ENCODE data around the gene SH3RF3. TPM values are rescaled to one million over a fixed set of nuclear protein-coding genes. Genes with fewer than 3 reads are reported as not detected.
A peak's percentile ranks its signal among the peaks of the same experiment; 100 is the strongest.

The SH3RF3 gene
- polyA plus RNA-seq, 3 donors from 2014 or later, result not detected

- H3K36me3 Mint-ChIP-seq, result no peaks in the 10 kb centered on the region
- peaks cover under 1 to 8% (median 4%) of the 10 kb centered on the region in 3 donors for H3K27me3 Mint-ChIP-seq (ENCODE audit: low read depth in 3 of 3)
- no peak for DNase-seq
- no peaks in the 10 kb centered on the region for H3K4me1 Mint-ChIP-seq
- no peak overlapping the region for H3K4me3 Mint-ChIP-seq
- no peak overlapping the region for H3K27ac Mint-ChIP-seq
- no peaks in the 10 kb centered on the region for H3K9me3 Mint-ChIP-seq
Observed at GRCh38 chr2:109507217-109507616, 378.2 kb downstream of the SH3RF3 start.

- Mint-ChIP-seq H3K27ac (no peak overlapping the region), H3K9me3 (no peaks in the 10 kb centered on the region), H3K27me3 (ENCODE audit: low read depth in 3 of 3) (peaks cover 3 to 7% (median 3%) of the 10 kb centered on the region in 3 donors), H3K4me3 (no peak overlapping the region), H3K4me1 (no peaks in the 10 kb centered on the region), H3K36me3 (no peaks in the 10 kb centered on the region)
- no peak for DNase-seq
Observed at GRCh38 chr2:109507828-109508227, 378.8 kb downstream of the SH3RF3 start.

GRCh38 chr2:109508556-109508955, 379.6 kb downstream of the SH3RF3 start:
- no peak overlapping the region for H3K27ac Mint-ChIP-seq
- peaks cover 2 to 8% (median 7%) of the 10 kb centered on the region in 3 donors for H3K27me3 Mint-ChIP-seq (ENCODE audit: low read depth in 3 of 3)
- no peaks in the 10 kb centered on the region for H3K9me3 Mint-ChIP-seq
- H3K4me3 Mint-ChIP-seq, result no peak overlapping the region
- no peaks in the 10 kb centered on the region for H3K36me3 Mint-ChIP-seq
- no peak for DNase-seq
- peaks cover 5 to 6% of the 10 kb centered on the region in 2 donors for H3K4me1 Mint-ChIP-seq

GRCh38 chr2:109510136-109511028, 381.4 kb downstream of the SH3RF3 start:
- Mint-ChIP-seq H3K27me3 (ENCODE audit: low read depth in 3 of 3) (peaks cover 4 to 11% (median 9%) of the 10 kb centered on the region in 3 donors), H3K36me3 (no peaks in the 10 kb centered on the region), H3K4me3 (no peak overlapping the region), H3K27ac (no peak overlapping the region), H3K9me3 (no peaks in the 10 kb centered on the region), H3K4me1 (peaks cover 10 to 13% of the 10 kb centered on the region in 2 donors)
- peak; percentile 63 to 69 (median 63) for DNase-seq

GRCh38 chr2:109511168-109511567, 382.2 kb downstream of the SH3RF3 start:
- H3K4me3 Mint-ChIP-seq, result no peak overlapping the region
- no peaks in the 10 kb centered on the region for H3K9me3 Mint-ChIP-seq
- no peaks in the 10 kb centered on the region for H3K36me3 Mint-ChIP-seq
- peaks cover 10 to 13% of the 10 kb centered on the region in 2 donors for H3K4me1 Mint-ChIP-seq
- peaks cover 7 to 15% (median 9%) of the 10 kb centered on the region in 3 donors for H3K27me3 Mint-ChIP-seq (ENCODE audit: low read depth in 3 of 3)
- H3K27ac Mint-ChIP-seq, result no peak overlapping the region
- DNase-seq, result no peak

GRCh38 chr2:109512076-109512475, 383.1 kb downstream of the SH3RF3 start:
- H3K27ac Mint-ChIP-seq, result no peak overlapping the region

GRCh38 chr2:109513230-109513629, 384.2 kb downstream of the SH3RF3 start:
- no peak for DNase-seq
- Mint-ChIP-seq H3K27ac (no peak overlapping the region), H3K9me3 (no peaks in the 10 kb centered on the region), H3K4me3 (peak overlapping the region in 2 of 5 donors; percentile 57 to 77), H3K36me3 (no peaks in the 10 kb centered on the region), H3K4me1 (peaks cover 10 to 13% of the 10 kb centered on the region in 2 donors), H3K27me3 (ENCODE audit: low read depth in 3 of 3) (peaks cover 7 to 17% (median 9%) of the 10 kb centered on the region in 3 donors)

More at GRCh38 chr2:109512076-109512475, 383.1 kb downstream of the SH3RF3 start:
- H3K36me3 Mint-ChIP-seq, result no peaks in the 10 kb centered on the region
- peaks cover 7 to 18% (median 9%) of the 10 kb centered on the region in 3 donors for H3K27me3 Mint-ChIP-seq (ENCODE audit: low read depth in 3 of 3)
- H3K4me1 Mint-ChIP-seq, result peaks cover 10 to 13% of the 10 kb centered on the region in 2 donors
- no peaks in the 10 kb centered on the region for H3K9me3 Mint-ChIP-seq
- no peak for DNase-seq
- H3K4me3 Mint-ChIP-seq, result no peak overlapping the region

GRCh38 chr2:109513749-109514588, 385.0 kb downstream of the SH3RF3 start:
- Mint-ChIP-seq H3K4me3 (peak overlapping the region in 3 of 5 donors; percentile 43 to 77 (median 57)), H3K27ac (peak overlapping the region in 2 of 6 donors; percentile 17 to 50), H3K27me3 (ENCODE audit: low read depth in 3 of 3) (peaks cover 6 to 16% (median 9%) of the 10 kb centered on the region in 3 donors), H3K9me3 (no peaks in the 10 kb centered on the region), H3K4me1 (peaks cover 10 to 13% of the 10 kb centered on the region in 2 donors), H3K36me3 (no peaks in the 10 kb centered on the region)
- peak; percentile 48 to 57 (median 50) for DNase-seq

- Mint-ChIP-seq H3K4me3 (no peak overlapping the region), H3K27ac (no peak overlapping the region), H3K36me3 (no peaks in the 10 kb centered on the region), H3K27me3 (ENCODE audit: low read depth in 3 of 3) (peaks cover 7 to 16% (median 9%) of the 10 kb centered on the region in 3 donors), H3K9me3 (no peaks in the 10 kb centered on the region), H3K4me1 (peaks cover 10 to 13% of the 10 kb centered on the region in 2 donors)
- no peak for DNase-seq
Observed at GRCh38 chr2:109514857-109515256, 385.9 kb downstream of the SH3RF3 start.

- H3K27ac Mint-ChIP-seq, result no peak overlapping the region
- no peaks in the 10 kb centered on the region for H3K9me3 Mint-ChIP-seq
- H3K27me3 Mint-ChIP-seq (ENCODE audit: low read depth in 3 of 3), result peaks cover 7 to 15% (median 9%) of the 10 kb centered on the region in 3 donors
- peaks cover 10 to 13% of the 10 kb centered on the region in 2 donors for H3K4me1 Mint-ChIP-seq
- H3K36me3 Mint-ChIP-seq, result no peaks in the 10 kb centered on the region
- DNase-seq, result no peak
- H3K4me3 Mint-ChIP-seq, result no peak overlapping the region
Observed at GRCh38 chr2:109516445-109517117, 387.6 kb downstream of the SH3RF3 start.

GRCh38 chr2:109517118-109517889, 388.3 kb downstream of the SH3RF3 start:
- Mint-ChIP-seq H3K4me3 (no peak overlapping the region), H3K27ac (no peak overlapping the region)

GRCh38 chr2:109519513-109519912, 390.5 kb downstream of the SH3RF3 start:
- Mint-ChIP-seq H3K4me1 (no peaks in the 10 kb centered on the region), H3K36me3 (no peaks in the 10 kb centered on the region), H3K9me3 (no peaks in the 10 kb centered on the region), H3K27me3 (ENCODE audit: low read depth in 3 of 3) (peaks cover 0 to 10% (median 10%) of the 10 kb centered on the region in 3 donors), H3K27ac (no peak overlapping the region), H3K4me3 (no peak overlapping the region)
- DNase-seq, result no peak

More at GRCh38 chr2:109517118-109517889, 388.3 kb downstream of the SH3RF3 start:
- H3K36me3 Mint-ChIP-seq, result no peaks in the 10 kb centered on the region
- no peaks in the 10 kb centered on the region for H3K9me3 Mint-ChIP-seq
- peaks cover 7 to 11% (median 7%) of the 10 kb centered on the region in 3 donors for H3K27me3 Mint-ChIP-seq (ENCODE audit: low read depth in 3 of 3)
- peaks cover 10 to 13% of the 10 kb centered on the region in 2 donors for H3K4me1 Mint-ChIP-seq
- DNase-seq, result no peak
